ENCODE results near the gene PFDN2.

- TF ChIP-seq CTCF (IDR thresholded peaks at IDR 0.05; ENCODE audit: low read depth, low read length) (no peak), EZH2phosphoT487 (IDR thresholded peaks at IDR 0.05; ENCODE audit: low read depth) (no peak)
Observed at GRCh38 chr1:161091093-161091492, 26.7 kb downstream of the PFDN2 start.
